ENCODE measurements around the gene SPEN. TPM values are rescaled to one million over a fixed set of nuclear protein-coding genes. Genes with fewer than 3 reads are reported as not detected.

The SPEN gene
- total and polyA plus RNA-seq, 9 of the 15 experiments (the other 6 are each of a cell fraction or from before 2014, with no cell fraction given) = 5.7 to 87.5 (median 27.2) TPM

GRCh38 chr1:15834406-15835204, 12.9 kb upstream of the SPEN start (continued):
- no peak for TF ChIP-seq HINFP (tag; conservative IDR thresholded peaks at IDR 0.05; ENCODE audit: low read depth)
- no peak for TF ChIP-seq ZNF41 (CRISPR knock-in tag; conservative IDR thresholded peaks at IDR 0.05)
- no peak for TF ChIP-seq CHAMP1 (IDR thresholded peaks at IDR 0.05)
- 0 out of 2 replicates have a peak, but pooled peaks have one; percentile 47 for TF ChIP-seq ZNF830 (CRISPR knock-in tag; IDR thresholded peaks at IDR 0.05)
- peak; percentile 16 to 35; a peak in 3 of 4 replicates for TF ChIP-seq KDM1A (IDR thresholded peaks at IDR 0.05)
- TF ChIP-seq ZFP30 (CRISPR knock-in tag; IDR thresholded peaks at IDR 0.05; ENCODE audit: borderline replicate concordance) = no peak
- no peak for TF ChIP-seq TFAM (CRISPR knock-in tag; conservative IDR thresholded peaks at IDR 0.05)
- TF ChIP-seq HNRNPLL (IDR thresholded peaks at IDR 0.05; ENCODE audit: low read depth, low read length, poor library complexity, severe bottlenecking) = peak; percentile 46
- 0 out of 2 replicates have a peak, but pooled peaks have one; percentile 45 for TF ChIP-seq SAFB (IDR thresholded peaks at IDR 0.05; ENCODE audit: borderline replicate concordance, low read depth, low read length)
- TF ChIP-seq ZNF57 (CRISPR knock-in tag; IDR thresholded peaks at IDR 0.05) = no peak
- no peak for TF ChIP-seq PHB2 (IDR thresholded peaks at IDR 0.05; ENCODE audit: low read depth)
- peak; percentile 77; the same call in 1 of the 2 replicates for TF ChIP-seq ZNF609 (CRISPR knock-in tag; IDR thresholded peaks at IDR 0.05; ENCODE audit: borderline replicate concordance)
- peak in 1 of 2 experiments; percentile 60; a peak in 1 of 4 replicates for TF ChIP-seq BCLAF1 (IDR thresholded peaks at IDR 0.05; ENCODE audit: borderline replicate concordance in 1 of 2, control insufficient read depth in 1 of 2, low read depth in 2 of 2, low read length in 1 of 2)

Measured in K562 (cell line).